Type B pancreatic cell (in vitro differentiated cells): ENCODE data around the gene GPC2. TPM values are rescaled to one million over a fixed set of nuclear protein-coding genes. Genes with fewer than 3 reads are reported as not detected.
A peak's percentile ranks its signal among the peaks of the same experiment; 100 is the strongest.

ENCODE experiments used
- DNase-seq: peaks from one replicate; pipeline ENCODE4 v3.0.0; 2021; ENCODE audit warnings: mixed read lengths; ENCODE audit not compliant: unreplicated experiment; ENCODE audit errors: extremely low spot score
- H3K27ac Mint-ChIP-seq: 2 replicates; pipeline ENCODE4 v1.8.0; 2021; ENCODE audit warnings: mild to moderate bottlenecking, mixed read lengths
- H3K27me3 Mint-ChIP-seq: 2 replicates; pipeline ENCODE4 v1.8.0; 2021; ENCODE audit warnings: mixed read lengths
- H3K36me3 Mint-ChIP-seq: 2 replicates; pipeline ENCODE4 v1.8.0; 2021; ENCODE audit warnings: mixed read lengths
- H3K4me1 Mint-ChIP-seq: one replicate; pipeline ENCODE4 v1.8.0; 2021; ENCODE audit warnings: mixed read lengths; ENCODE audit not compliant: unreplicated experiment
- H3K4me3 Mint-ChIP-seq: 2 replicates; pipeline ENCODE4 v1.8.0; 2021; ENCODE audit warnings: mild to moderate bottlenecking, mixed read lengths
- H3K9me3 Mint-ChIP-seq: 2 replicates; pipeline ENCODE4 v1.8.0; 2021; ENCODE audit warnings: mixed read lengths
- CTCF ChIP-seq: fragments of 200-600 bp; sonication (generic); conservative IDR thresholded peaks from 2 replicates; pipeline ENCODE4 v1.5.0; 2021; ENCODE audit warnings: antibody characterized with exemption, mild to moderate bottlenecking
- total RNA-seq: library from RNA; stranded (reverse); gene quantifications from 2 replicates; pipeline ENCODE4 v1.2.1, GENCODE V29; 2021; ENCODE audit warnings: low replicate concordance

The GPC2 gene
- total RNA-seq, 1 donor from 2014 or later, result 53.3 TPM

GRCh38 chr7:100158229-100159098, 18.7 kb downstream of the GPC2 start, which contains the start of gene TRAPPC14:
Gene TRAPPC14 (minus strand): TSS chr7:100158723. CDS start chr7:100158499, 224 bp downstream.
- peaks cover 15% of the 10 kb centered on the region for H3K4me1 Mint-ChIP-seq

GRCh38 chr7:100157334-100158228, 19.6 kb downstream of the GPC2 start:
- peak overlapping the region; percentile 83 for H3K27ac Mint-ChIP-seq
- no peak for TF ChIP-seq CTCF
- no peaks in the 10 kb centered on the region for H3K9me3 Mint-ChIP-seq
- peak overlapping the region; percentile 91 for H3K4me3 Mint-ChIP-seq
- H3K4me1 Mint-ChIP-seq, result peaks cover 11% of the 10 kb centered on the region
- no peaks in the 10 kb centered on the region for H3K27me3 Mint-ChIP-seq
- H3K36me3 Mint-ChIP-seq, result peaks cover under 1% of the 10 kb centered on the region
- no peak for DNase-seq

More at GRCh38 chr7:100158229-100159098, 18.7 kb downstream of the GPC2 start, which contains the start of gene TRAPPC14:
- no peaks in the 10 kb centered on the region for H3K36me3 Mint-ChIP-seq
- peak; percentile 92 for DNase-seq
- peak within 1 kb of the TSS; percentile 91 for H3K4me3 Mint-ChIP-seq
- peak within 1 kb of the TSS; percentile 83 for H3K27ac Mint-ChIP-seq
- TF ChIP-seq CTCF, result no peak
- no peaks in the 10 kb centered on the region for H3K27me3 Mint-ChIP-seq
- H3K9me3 Mint-ChIP-seq, result no peaks in the 10 kb centered on the region

- TF ChIP-seq CTCF, result no peak
- H3K27me3 Mint-ChIP-seq, result no peaks in the 10 kb centered on the region
- H3K4me1 Mint-ChIP-seq, result peaks cover 11% of the 10 kb centered on the region
- DNase-seq, result no peak
- no peaks in the 10 kb centered on the region for H3K9me3 Mint-ChIP-seq
- H3K36me3 Mint-ChIP-seq, result peaks cover 5% of the 10 kb centered on the region
- peak overlapping the region; percentile 83 for H3K27ac Mint-ChIP-seq
- H3K4me3 Mint-ChIP-seq, result peak overlapping the region; percentile 91
Observed at GRCh38 chr7:100157069-100157333, 20.2 kb downstream of the GPC2 start.

- DNase-seq, result no peak
- peak overlapping the region; percentile 91 for H3K4me3 Mint-ChIP-seq
- peaks cover 5% of the 10 kb centered on the region for H3K36me3 Mint-ChIP-seq
- H3K9me3 Mint-ChIP-seq, result no peaks in the 10 kb centered on the region
- no peak overlapping the region for H3K27ac Mint-ChIP-seq
- no peaks in the 10 kb centered on the region for H3K27me3 Mint-ChIP-seq
- H3K4me1 Mint-ChIP-seq, result peaks cover 11% of the 10 kb centered on the region
- no peak for TF ChIP-seq CTCF
Observed at GRCh38 chr7:100156331-100157068, 20.7 kb downstream of the GPC2 start.

- Mint-ChIP-seq H3K4me3 (no peak overlapping the region), H3K27me3 (no peaks in the 10 kb centered on the region), H3K4me1 (peaks cover 11% of the 10 kb centered on the region), H3K36me3 (peaks cover 5% of the 10 kb centered on the region), H3K9me3 (no peaks in the 10 kb centered on the region), H3K27ac (no peak overlapping the region)
- no peak for TF ChIP-seq CTCF
- no peak for DNase-seq
Observed at GRCh38 chr7:100155553-100156317, 21.4 kb downstream of the GPC2 start.
